Ascending aorta (tissue), 2 donors: ENCODE measurements around the gene TSPAN12. TPM values are rescaled to one million over a fixed set of nuclear protein-coding genes. Genes with fewer than 3 reads are reported as not detected.

Source experiments
- DNase-seq, 2 donors: peaks; one replicate each; pipeline ENCODE4 v3.0.0-alpha.2; 2019; ENCODE audit warnings: low spot score in 2 of 2
- H3K27ac ChIP-seq, 2 donors: fragments of 200-600 bp; sonication (generic); one replicate each; pipeline ENCODE4 v1.5.1; 2016 to 2017; ENCODE audit warnings: mild to moderate bottlenecking in 1 of 2
- H3K27me3 ChIP-seq: fragments of 200-600 bp; sonication (generic); one replicate; pipeline ENCODE4 v1.5.1; 2017
- H3K36me3 ChIP-seq, 2 donors: fragments of 200-600 bp; sonication (generic); one replicate each; pipeline ENCODE4 v1.5.1; 2016
- H3K4me1 ChIP-seq, 2 donors: fragments of 200-600 bp; sonication (generic); one replicate each; pipeline ENCODE4 v1.5.1; 2016 to 2017; ENCODE audit warnings: mild to moderate bottlenecking in 1 of 2
- H3K4me3 ChIP-seq, 2 donors: fragments of 200-600 bp; sonication (generic); one replicate each; pipeline ENCODE4 v1.5.1; 2016 to 2017; ENCODE audit warnings: mild to moderate bottlenecking in 1 of 2
- H3K9me3 ChIP-seq, 2 donors: fragments of 200-600 bp; sonication (generic); one replicate each; pipeline ENCODE4 v1.5.1; 2016
- intact Hi-C: fragments of 100-400 bp; cut with DNase I; formaldehyde crosslinking; loops from one replicate; pipeline ENCODE4 v1.15.1; 2023
- total RNA-seq: library from RNA; depleted of rRNA; stranded (reverse); fragments of >200 nt; gene quantifications from one replicate; pipeline ENCODE4 v1.1.0, GENCODE V29; 2016
- TF ChIP-seq, protein P1 (sequence below), 3 experiments: fragments of 200-600 bp in 2 of 3; fragments of 450-650 bp in 1 of 3; sonication (generic) in 2 of 3; IDR thresholded peaks; one replicate each; pipeline ENCODE4 v1.5.1; 2016 to 2019; ENCODE audit warnings: antibody characterized with exemption in 3 of 3, mild to moderate bottlenecking in 1 of 3, moderate library complexity in 1 of 3

The TSPAN12 gene
- total RNA-seq, 1 donor from 2014 or later, result 28.9 TPM

DNA sequence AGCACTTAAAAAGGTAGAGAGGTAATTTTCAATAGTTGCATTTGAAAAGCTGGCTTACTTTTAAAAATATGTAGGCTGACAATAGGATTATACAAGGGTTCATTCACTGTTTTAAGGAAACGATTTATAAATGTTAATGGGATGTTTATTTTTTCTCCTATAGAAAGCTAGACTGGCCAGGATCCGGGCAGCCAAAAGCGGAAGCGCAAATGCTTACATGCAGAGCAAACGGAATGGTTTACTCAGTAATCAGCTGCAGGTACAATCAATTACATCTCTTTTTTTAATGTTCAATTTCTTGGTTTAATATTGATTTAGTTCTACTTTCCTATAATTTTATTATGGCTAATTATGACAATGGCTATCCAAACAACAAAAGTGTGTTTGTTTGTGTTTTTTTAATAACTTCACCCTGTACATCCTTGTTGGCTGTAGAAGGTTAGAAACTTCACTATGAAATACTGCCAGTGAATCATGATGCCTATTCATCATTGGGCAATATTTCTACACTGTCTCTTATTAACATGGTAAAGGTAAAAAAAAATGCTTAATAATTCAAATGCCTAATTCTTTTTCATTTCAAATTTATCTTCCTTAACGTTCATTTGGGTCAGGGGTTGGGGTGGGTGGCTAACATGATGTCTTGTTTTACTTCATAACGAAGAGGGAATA lies 116.4 kb downstream of the TSPAN12 start:
- no peaks in the 10 kb centered on the region for H3K27me3 ChIP-seq
- H3K4me3 ChIP-seq, result no peak overlapping the region
- no peak overlapping the region for H3K27ac ChIP-seq
- H3K36me3 ChIP-seq, result no peaks in the 10 kb centered on the region
- TF ChIP-seq, protein P1, sequence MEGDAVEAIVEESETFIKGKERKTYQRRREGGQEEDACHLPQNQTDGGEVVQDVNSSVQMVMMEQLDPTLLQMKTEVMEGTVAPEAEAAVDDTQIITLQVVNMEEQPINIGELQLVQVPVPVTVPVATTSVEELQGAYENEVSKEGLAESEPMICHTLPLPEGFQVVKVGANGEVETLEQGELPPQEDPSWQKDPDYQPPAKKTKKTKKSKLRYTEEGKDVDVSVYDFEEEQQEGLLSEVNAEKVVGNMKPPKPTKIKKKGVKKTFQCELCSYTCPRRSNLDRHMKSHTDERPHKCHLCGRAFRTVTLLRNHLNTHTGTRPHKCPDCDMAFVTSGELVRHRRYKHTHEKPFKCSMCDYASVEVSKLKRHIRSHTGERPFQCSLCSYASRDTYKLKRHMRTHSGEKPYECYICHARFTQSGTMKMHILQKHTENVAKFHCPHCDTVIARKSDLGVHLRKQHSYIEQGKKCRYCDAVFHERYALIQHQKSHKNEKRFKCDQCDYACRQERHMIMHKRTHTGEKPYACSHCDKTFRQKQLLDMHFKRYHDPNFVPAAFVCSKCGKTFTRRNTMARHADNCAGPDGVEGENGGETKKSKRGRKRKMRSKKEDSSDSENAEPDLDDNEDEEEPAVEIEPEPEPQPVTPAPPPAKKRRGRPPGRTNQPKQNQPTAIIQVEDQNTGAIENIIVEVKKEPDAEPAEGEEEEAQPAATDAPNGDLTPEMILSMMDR (IDR thresholded peaks at IDR 0.05), result no peak
- DNase-seq, result no peak
- H3K4me1 ChIP-seq, result no peaks in the 10 kb centered on the region
- H3K9me3 ChIP-seq, result no peaks in the 10 kb centered on the region
- intact Hi-C loops, result no loop called here

DNA sequence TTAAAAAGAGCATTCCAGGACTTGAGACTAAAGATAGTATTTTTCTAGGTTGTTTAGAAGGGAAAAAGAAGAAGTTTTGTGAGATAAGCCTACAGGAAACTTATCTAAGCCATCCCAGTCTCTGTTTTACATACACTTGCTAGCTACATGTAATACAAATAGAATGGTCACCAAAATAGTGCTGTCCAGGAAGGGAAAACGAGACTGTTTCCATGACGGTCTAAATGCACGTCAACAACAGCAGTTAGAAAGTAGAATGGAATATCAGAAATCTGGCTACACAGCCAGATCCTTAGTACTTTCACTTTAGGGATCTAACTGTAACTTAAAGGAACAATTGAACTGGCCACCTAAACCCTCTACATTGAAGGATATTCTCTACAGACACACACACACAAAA lies 117.6 kb downstream of the TSPAN12 start:
- no peaks in the 10 kb centered on the region for H3K4me1 ChIP-seq
- H3K4me3 ChIP-seq, result no peak overlapping the region
- no peaks in the 10 kb centered on the region for H3K27me3 ChIP-seq
- DNase-seq, result no peak
- no peak overlapping the region for H3K27ac ChIP-seq
- no peaks in the 10 kb centered on the region for H3K9me3 ChIP-seq
- intact Hi-C loops, result no loop called here
- TF ChIP-seq, protein P1 (IDR thresholded peaks at IDR 0.05), result no peak
- H3K36me3 ChIP-seq, result no peaks in the 10 kb centered on the region

DNA sequence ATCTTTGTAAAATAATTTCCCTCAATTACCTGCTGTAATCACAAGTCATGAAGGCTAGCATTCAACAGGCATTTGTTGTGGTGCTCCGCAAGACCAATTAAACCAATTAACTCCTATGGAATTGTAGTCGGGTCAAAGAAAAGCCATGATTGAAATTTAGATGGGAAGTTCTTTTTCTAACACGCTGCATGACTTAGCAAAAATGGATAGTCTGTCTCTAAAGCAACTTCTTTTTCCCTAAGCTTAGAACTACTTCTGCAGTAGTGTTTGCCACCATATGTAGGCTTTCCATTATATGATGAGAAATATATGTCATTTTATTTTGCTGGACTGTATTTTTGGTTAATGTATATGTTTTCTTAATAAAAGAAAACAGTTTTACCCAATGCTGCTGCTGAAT lies 119.1 kb downstream of the TSPAN12 start:
- Histone ChIP-seq H3K4me3 (no peak overlapping the region), H3K36me3 (no peaks in the 10 kb centered on the region), H3K9me3 (no peaks in the 10 kb centered on the region), H3K27me3 (no peaks in the 10 kb centered on the region), H3K27ac (no peak overlapping the region), H3K4me1 (no peaks in the 10 kb centered on the region)
- TF ChIP-seq, protein P1 (IDR thresholded peaks at IDR 0.05), result no peak
- no peak for DNase-seq
- intact Hi-C loops, result no loop called here

Other genes with a start within 250 kb of the TSPAN12 start
- gene ING3, start 92.6 kb upstream of the TSPAN12 start, total RNA-seq, result 6.8 TPM
- gene CPED1, start 130.6 kb upstream of the TSPAN12 start, total RNA-seq, result 69.5 TPM